GM12865 (cell line): ENCODE measurements around the gene CDH24.

Experiments used
- DNase-seq: peaks from one replicate; pipeline ENCODE4 v3.0.0; 2010; ENCODE audit warnings: low read depth
- H3K4me3 ChIP-seq: 2 replicates; pipeline ENCODE4 v1.5.1; 2011; ENCODE audit warnings: mild to moderate bottlenecking, low read depth, low read length, control low read depth
- TF ChIP-seq, protein P1 (sequence below): IDR thresholded peaks from 2 replicates; pipeline ENCODE4 v1.5.1; 2011; ENCODE audit warnings: low read length, control low read depth, low read depth, inconsistent platforms; ENCODE audit not compliant: insufficient read depth; ENCODE audit errors: missing control alignments

Gene CDH24

DNA sequence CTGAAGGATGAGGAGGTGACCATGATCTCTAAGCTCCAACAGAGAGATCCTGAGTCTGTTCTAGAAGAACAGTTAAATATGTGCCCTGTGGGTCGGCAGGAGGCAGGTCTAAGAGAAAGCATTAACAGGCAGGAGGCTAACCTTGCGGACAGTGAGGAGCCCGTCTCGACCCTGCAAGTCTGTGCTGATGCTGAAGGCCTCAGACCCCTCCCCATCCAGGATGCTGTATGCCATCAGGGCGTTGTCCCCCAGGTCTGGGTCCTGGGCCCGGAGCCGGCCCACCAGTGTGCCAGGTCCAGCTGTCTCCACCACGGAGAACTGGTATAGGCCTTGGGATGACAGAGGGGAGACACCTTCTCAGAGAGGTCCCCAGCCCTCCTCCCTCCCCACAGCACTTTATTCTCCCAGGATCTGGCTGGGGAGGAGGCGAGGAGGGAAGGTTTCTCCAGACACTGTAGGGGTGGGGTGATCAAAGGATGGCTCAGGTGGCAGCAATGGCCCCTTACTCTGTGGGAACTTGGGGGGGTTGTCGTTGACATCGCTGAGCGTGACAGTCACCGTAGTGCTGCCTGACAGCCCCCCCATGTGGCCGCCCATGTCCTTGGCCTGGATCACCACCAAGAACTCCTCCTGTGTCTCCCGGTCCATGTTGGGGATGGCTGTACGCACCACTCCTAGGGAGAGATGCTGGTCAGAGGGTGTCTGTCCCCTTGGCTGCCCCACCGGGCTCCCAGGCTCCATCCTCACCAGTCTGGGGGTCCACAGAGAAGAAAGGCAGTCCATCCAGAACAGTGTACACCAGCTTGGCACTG, 3.1 kb downstream of the CDH24 start:
- no peak for DNase-seq
- TF ChIP-seq, protein P1, sequence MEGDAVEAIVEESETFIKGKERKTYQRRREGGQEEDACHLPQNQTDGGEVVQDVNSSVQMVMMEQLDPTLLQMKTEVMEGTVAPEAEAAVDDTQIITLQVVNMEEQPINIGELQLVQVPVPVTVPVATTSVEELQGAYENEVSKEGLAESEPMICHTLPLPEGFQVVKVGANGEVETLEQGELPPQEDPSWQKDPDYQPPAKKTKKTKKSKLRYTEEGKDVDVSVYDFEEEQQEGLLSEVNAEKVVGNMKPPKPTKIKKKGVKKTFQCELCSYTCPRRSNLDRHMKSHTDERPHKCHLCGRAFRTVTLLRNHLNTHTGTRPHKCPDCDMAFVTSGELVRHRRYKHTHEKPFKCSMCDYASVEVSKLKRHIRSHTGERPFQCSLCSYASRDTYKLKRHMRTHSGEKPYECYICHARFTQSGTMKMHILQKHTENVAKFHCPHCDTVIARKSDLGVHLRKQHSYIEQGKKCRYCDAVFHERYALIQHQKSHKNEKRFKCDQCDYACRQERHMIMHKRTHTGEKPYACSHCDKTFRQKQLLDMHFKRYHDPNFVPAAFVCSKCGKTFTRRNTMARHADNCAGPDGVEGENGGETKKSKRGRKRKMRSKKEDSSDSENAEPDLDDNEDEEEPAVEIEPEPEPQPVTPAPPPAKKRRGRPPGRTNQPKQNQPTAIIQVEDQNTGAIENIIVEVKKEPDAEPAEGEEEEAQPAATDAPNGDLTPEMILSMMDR = peak; percentile 38
- no peak overlapping the region for H3K4me3 ChIP-seq

DNA sequence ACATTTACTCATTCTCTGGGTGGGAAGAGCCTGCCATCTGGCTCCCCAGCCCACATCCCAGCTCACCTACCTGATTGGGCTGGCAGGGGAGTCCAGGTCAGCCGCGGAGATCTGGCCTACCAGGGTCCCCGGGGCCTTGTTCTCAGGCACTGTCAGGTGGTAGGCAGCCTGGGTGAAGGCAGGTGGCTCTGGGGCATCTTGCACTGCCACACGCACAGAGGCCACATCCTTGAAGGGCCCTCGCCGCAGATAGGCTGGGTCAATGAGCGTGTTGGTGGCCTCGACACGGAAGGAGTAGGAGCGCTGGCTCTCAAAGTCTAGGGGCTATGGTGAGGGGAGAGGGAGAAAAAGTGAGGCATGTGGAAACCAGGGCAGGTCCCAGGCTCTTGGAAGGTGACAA, 3.9 kb downstream of the CDH24 start:
- TF ChIP-seq, protein P1 = no peak
- DNase-seq = no peak

DNA sequence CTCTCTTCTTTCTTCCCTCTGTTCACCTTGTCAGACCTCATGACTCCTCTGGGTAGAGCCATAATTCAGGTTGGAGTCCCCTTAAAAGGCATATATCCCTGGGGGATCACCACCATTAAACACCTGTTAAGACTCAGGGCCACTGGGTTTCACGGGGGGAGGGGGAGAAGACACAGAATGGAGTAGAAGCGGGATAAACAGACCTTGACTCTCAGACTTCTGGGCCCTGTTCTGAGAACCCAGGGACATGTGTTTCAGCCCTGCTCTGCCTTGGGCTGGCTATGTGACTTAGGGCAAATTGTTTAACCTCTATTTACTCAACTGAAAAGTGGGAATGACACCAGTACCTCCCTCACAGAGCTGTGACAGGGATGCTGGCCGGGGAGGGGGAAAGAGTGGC, 4.6 kb downstream of the CDH24 start:
- DNase-seq = no peak
- TF ChIP-seq, protein P1 = no peak
- H3K4me3 ChIP-seq = no peak overlapping the region

More for the DNA sequence above, 3.9 kb downstream of the CDH24 start:
- H3K4me3 ChIP-seq = no peak overlapping the region

DNA sequence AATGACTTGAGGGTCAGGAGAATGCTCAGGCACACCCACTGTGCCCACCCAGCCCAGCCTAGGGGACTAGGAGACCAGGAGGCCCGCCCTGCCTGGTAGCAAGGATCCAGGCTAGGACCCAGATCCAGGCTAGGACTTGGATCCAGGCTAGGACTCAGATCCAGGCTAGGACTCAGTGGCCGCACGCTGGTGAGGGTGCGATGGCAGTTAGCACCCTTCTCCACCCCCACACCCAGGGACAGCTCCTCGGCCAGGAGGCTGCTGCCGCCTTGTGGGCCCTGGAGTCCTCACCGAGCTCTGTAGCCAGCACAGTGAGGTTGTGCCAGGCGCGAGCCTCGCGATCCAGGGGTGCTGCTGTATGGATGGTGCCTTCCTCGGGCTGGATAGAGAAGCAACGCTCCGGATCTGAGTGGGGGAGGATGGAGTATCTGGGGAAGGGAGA, 5.1 kb downstream of the CDH24 start:
- TF ChIP-seq, protein P1 = no peak
- H3K4me3 ChIP-seq = no peak overlapping the region
- no peak for DNase-seq

DNA sequence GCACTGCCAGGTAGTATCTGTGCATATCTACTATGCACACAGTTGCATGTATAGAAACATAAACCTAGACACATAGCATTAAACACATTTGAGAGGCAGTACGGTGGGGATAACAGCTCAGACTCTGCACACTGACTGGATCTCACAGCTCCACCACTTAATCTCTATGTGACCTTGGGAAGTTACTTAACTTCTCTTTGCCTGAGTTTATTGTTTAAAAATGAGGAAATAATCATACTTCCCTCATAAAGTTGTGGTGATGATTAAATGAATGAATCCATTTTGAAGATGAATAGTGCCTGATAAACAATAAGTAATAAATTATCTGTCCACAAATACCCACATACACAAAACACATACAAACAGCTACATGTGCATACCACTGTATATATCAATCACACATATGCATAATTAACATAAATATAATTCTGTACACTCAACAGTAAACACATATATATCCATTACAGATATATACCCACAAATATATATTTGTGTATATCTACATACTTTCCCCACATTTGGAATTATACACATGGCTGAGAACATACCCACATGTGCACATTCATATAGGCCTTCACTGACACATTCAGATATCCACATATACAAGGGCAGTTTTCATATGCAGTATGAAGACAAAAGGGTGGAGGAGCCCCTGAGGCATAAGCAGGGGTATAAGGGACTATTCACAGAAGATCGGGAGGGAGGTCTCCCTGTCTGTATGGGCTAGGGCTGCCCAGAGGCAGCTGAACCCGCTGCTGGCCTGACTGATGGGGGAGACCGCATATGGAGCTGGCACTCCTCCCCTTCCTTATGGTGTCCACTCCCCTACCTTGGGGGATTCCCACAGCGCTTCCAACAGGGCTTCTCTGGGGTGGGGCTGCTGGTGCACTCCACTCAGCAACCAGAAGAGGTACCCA, 5.9 kb downstream of the CDH24 start:
- no peak overlapping the region for H3K4me3 ChIP-seq
- DNase-seq = no peak
- TF ChIP-seq, protein P1 = no peak

DNA sequence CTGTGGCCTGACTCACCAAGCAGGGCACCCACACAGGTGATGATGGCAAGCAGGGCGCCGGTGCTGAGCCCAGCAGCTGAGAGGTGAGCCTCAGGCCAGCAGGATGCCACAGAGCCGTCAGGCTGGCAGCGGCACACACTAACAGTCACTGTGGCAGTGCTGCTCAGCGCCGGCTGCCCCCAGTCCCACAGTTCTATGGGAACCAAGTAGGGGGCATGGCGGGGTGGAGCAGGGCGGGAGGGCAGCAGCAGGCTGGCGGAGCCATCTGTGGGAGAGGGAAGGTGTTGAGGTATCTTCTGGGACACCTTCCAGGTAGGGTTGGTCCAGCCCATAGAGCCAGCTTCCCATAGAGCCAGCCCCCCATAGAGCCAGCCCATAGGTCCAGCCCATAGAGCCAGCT, 8.3 kb downstream of the CDH24 start:
- DNase-seq = no peak
- H3K4me3 ChIP-seq = no peak overlapping the region
- TF ChIP-seq, protein P1 = no peak
